ENCODE results near the gene CEP170.
"Not testable (repeated sequence)": the region's sequence is repeated elsewhere in the genome, so short reads cannot be mapped to it uniquely, and the experiment has no call there.

- TF ChIP-seq CTCF (IDR thresholded peaks at IDR 0.05; ENCODE audit: low read length); EZH2phosphoT487 (IDR thresholded peaks at IDR 0.05; ENCODE audit: low read length); EZH2 (optimal IDR thresholded peaks at IDR 0.05; ENCODE audit: low read depth, low read length): not testable (repeated sequence)
These were observed 150.6 kb downstream of the CEP170 start for GRCh38 chr1:243104452-243104851.
